ENCODE results near the gene ELK3. TPM values are rescaled to one million over a fixed set of nuclear protein-coding genes. Genes with fewer than 3 reads are reported as not detected.

Gene ELK3
- polyA plus RNA-seq, 1 of the 3 experiments (the other 2 are of a cell fraction), result 33.8 TPM

GRCh38 chr12:96196781-96197180, 2.6 kb downstream of the ELK3 start:
- CTCF ChIA-PET, result interaction anchor here (0.5 to 6.0 kb wide), 2 partner anchors 12 to 19 kb away, joined by 3 to 30 read pairs; no protein-coding TSS in a partner anchor
- H3K27me3 ChIP-seq (ENCODE audit: insufficient read depth), result no peaks in the 10 kb centered on the region
- DNase-seq, result no peak
- H2AFZ ChIP-seq (ENCODE audit: low read depth), result no peak overlapping the region
- H4K20me1 ChIP-seq (ENCODE audit: insufficient read depth), result no peaks in the 10 kb centered on the region
- H3F3A ChIP-seq (replicated peaks; ENCODE audit: insufficient read depth), result peaks cover 53% of the 10 kb centered on the region
- peak overlapping the region; percentile 87 for H3K4me2 ChIP-seq
- no peaks in the 10 kb centered on the region for H3K9me2 ChIP-seq
- H3K4me1 ChIP-seq (ENCODE audit: control insufficient read depth in 1 of 2, insufficient read depth in 2 of 2, low read depth in 1 of 2, low read length in 1 of 2), result peaks cover 6 to 33% of the 10 kb centered on the region in 2 experiments; a peak in 3 of 4 replicates
- peaks cover 65% of the 10 kb centered on the region for H3K79me2 ChIP-seq (ENCODE audit: insufficient read depth)
- H3K4me3 ChIP-seq (ENCODE audit: low read depth in 2 of 2, low read length in 1 of 2), result peak overlapping the region; percentile 81 to 95
- H3K27ac ChIP-seq (ENCODE audit: low read depth in 2 of 2, low read length in 1 of 2), result peak overlapping the region; percentile 92 to 100
- no peak for TF ChIP-seq ELF1 (IDR thresholded peaks at IDR 0.05)
- TF ChIP-seq MAX (IDR thresholded peaks at IDR 0.05; ENCODE audit: low read depth), result no peak
- no peak for TF ChIP-seq FOXJ3 (CRISPR knock-in tag; IDR thresholded peaks at IDR 0.05)
- TF ChIP-seq GABPA (IDR thresholded peaks at IDR 0.05; ENCODE audit: low read depth), result no peak
- TF ChIP-seq JUND (IDR thresholded peaks at IDR 0.05), result peak; percentile 8; the same call in 1 of the 2 replicates
- TF ChIP-seq USF2 (IDR thresholded peaks at IDR 0.05; ENCODE audit: borderline replicate concordance, low read depth, low read length), result no peak
- no peak for TF ChIP-seq FOXM1 (IDR thresholded peaks at IDR 0.05; ENCODE audit: low read depth)
- TF ChIP-seq FOSL2 (IDR thresholded peaks at IDR 0.05; ENCODE audit: borderline replicate concordance, low read depth), result 0 out of 2 replicates have a peak, but pooled peaks have one; percentile 27
- no peak for TF ChIP-seq USF1 (IDR thresholded peaks at IDR 0.05; ENCODE audit: borderline replicate concordance, low read depth)
- no peak for TF ChIP-seq GATA2 (CRISPR knock-in tag; IDR thresholded peaks at IDR 0.05)
- no peak for TF ChIP-seq ZBTB33 (IDR thresholded peaks at IDR 0.05; ENCODE audit: borderline replicate concordance, low read depth)
- no peak for TF ChIP-seq POLR2AphosphoS5 (IDR thresholded peaks at IDR 0.05; ENCODE audit: low read depth, low read length)
- TF ChIP-seq YY1 (IDR thresholded peaks at IDR 0.05; ENCODE audit: low read depth), result no peak
- no peaks in the 10 kb centered on the region for H3K36me3 ChIP-seq (replicated peaks in 1 of 2; ENCODE audit: control insufficient read depth in 1 of 2, insufficient read depth in 2 of 2, low read length in 1 of 2)
- H3K9me3 ChIP-seq, result no peaks in the 10 kb centered on the region
- POLR2A ChIA-PET, result no interaction called here
- WGBS (ENCODE audit: low lambda C conversion rate), result 20% methylated on average over 6 of the region's 6 CpGs
- peak overlapping the region; percentile 96 for H3K9ac ChIP-seq

Data from SK-N-SH (cell line).